Activated T-helper 2 cell treated with anti-CD3 and anti-CD28 coated beads, Interferon-gamma antibody, Interleukin-2, Interleukin-4, amounts not matched to agents 10 μg/mL and 5 μg/mL and 100 μg/mL, durations not matched to agents 14 hours and 24 hours and 36 hours (primary cell): ENCODE results near the gene DLGAP4. TPM values are rescaled to one million over a fixed set of nuclear protein-coding genes. Genes with fewer than 3 reads are reported as not detected.

Experiments
- DNase-seq: peaks from one replicate; pipeline ENCODE4 v3.0.0; 2021; ENCODE audit warnings: low spot score
- H3K27ac Mint-ChIP-seq: one replicate; pipeline ENCODE4 v1.8.0; 2021; ENCODE audit warnings: mixed read lengths
- H3K27me3 Mint-ChIP-seq: one replicate; pipeline ENCODE4 v1.8.0; 2021; ENCODE audit warnings: low read depth, mixed read lengths
- H3K36me3 Mint-ChIP-seq: one replicate; pipeline ENCODE4 v1.8.0; 2021; ENCODE audit warnings: low read depth, mixed read lengths
- H3K4me1 Mint-ChIP-seq: one replicate; pipeline ENCODE4 v1.8.0; 2021; ENCODE audit warnings: low read depth, mixed read lengths
- H3K4me3 Mint-ChIP-seq: one replicate; pipeline ENCODE4 v1.8.0; 2021; ENCODE audit warnings: low read depth, mild to moderate bottlenecking, moderate library complexity, mixed read lengths
- H3K9me3 Mint-ChIP-seq: one replicate; pipeline ENCODE4 v1.8.0; 2021; ENCODE audit warnings: mixed read lengths
- intact Hi-C: fragments of 100-400 bp; cut with micrococcal nuclease; formaldehyde crosslinking; loops from one replicate; pipeline ENCODE4 v1.15.1; 2023
- total RNA-seq: library from RNA; stranded (reverse); gene quantifications from 2 replicates; pipeline ENCODE4 v1.2.3, GENCODE V29; 2022

The DLGAP4 gene
- total RNA-seq, 1 donor from 2014 or later: 37.4 TPM

DNA sequence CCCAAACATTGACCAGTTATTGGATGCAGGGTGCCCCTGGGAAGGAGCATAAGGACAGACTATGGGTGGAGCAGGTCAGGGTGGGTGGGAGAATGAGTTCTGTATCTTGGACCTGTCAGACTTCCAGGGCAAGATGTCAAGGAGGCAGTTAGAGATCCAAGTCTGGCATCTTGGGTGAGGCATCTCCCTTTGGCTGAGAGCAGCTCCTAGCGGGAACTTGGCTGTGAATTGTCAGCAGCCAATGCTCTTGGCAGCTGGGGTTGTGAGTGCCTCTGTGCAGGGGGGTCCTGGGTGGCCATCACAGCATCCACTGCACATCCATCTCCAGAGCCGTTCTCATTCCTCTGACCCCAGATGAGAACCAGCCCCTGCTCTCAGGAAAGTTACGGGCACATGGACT is 118.2 kb downstream of the DLGAP4 start:
- DNase-seq: no peak
- Mint-ChIP-seq H3K27me3 (peaks cover 2% of the 10 kb centered on the region), H3K9me3 (no peaks in the 10 kb centered on the region), H3K4me3 (no peak overlapping the region), H3K27ac (no peak overlapping the region), H3K36me3 (no peaks in the 10 kb centered on the region), H3K4me1 (no peaks in the 10 kb centered on the region)
- intact Hi-C loops: no loop called here

DNA sequence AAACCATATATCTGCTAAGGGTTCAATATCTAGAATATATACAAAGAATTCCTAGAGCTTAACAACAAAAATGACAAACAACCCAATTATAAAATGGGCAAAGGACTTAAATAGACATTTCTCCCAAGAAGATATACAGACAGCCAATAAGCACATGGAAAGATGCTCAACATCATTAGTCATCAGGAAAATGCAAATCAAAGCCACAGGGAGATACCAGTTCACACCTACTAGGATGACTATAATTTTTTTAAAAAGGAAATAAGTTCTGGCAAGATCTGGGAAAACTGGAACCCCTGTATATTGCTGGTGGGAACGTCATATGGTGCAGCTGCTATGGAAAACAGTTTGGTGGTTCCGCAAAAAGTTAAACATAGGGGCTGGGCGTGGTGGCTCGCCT is 119.0 kb downstream of the DLGAP4 start:
- no peak for DNase-seq
- H3K27ac Mint-ChIP-seq: no peak overlapping the region
- H3K27me3 Mint-ChIP-seq: peaks cover 2% of the 10 kb centered on the region
- H3K4me1 Mint-ChIP-seq: no peaks in the 10 kb centered on the region
- intact Hi-C loops: no loop called here
- no peak overlapping the region for H3K4me3 Mint-ChIP-seq
- H3K9me3 Mint-ChIP-seq: no peaks in the 10 kb centered on the region
- no peaks in the 10 kb centered on the region for H3K36me3 Mint-ChIP-seq

DNA sequence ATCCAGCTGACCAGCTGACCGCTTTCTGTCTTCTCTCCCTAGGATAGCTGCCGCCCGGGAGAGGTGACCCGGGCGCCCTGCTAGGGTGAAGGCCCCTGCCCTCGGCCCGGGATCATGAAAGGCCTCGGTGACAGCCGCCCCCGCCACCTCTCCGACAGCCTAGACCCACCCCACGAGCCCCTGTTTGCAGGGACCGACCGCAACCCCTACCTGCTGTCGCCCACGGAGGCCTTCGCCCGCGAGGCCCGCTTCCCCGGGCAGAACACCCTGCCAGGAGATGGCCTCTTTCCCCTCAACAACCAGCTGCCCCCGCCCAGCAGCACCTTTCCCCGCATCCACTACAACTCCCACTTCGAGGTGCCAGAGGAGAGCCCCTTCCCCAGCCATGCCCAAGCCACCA is 125.5 kb downstream of the DLGAP4 start:
- Mint-ChIP-seq H3K27ac (no peak overlapping the region), H3K36me3 (no peaks in the 10 kb centered on the region), H3K4me3 (no peak overlapping the region), H3K9me3 (no peaks in the 10 kb centered on the region), H3K4me1 (no peaks in the 10 kb centered on the region), H3K27me3 (no peaks in the 10 kb centered on the region)
- DNase-seq: no peak
- intact Hi-C loops: loop anchor here (10.0 kb wide), 1 partner anchor 167 kb away; no protein-coding TSS in a partner anchor

DNA sequence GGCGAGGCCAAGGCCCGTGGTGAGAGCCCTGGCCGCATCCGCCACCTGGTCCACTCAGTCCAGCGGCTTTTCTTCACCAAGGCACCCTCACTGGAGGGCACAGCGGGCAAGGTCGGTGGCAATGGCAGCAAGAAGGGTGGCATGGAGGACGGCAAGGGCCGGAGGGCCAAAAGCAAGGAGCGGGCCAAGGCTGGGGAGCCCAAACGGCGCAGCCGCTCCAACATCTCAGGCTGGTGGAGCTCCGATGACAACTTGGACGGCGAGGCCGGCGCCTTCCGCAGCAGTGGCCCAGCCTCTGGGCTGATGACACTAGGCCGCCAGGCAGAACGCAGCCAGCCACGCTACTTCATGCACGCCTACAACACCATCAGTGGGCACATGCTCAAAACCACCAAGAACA is 126.0 kb downstream of the DLGAP4 start:
- no peak overlapping the region for H3K4me3 Mint-ChIP-seq
- no peak overlapping the region for H3K27ac Mint-ChIP-seq
- no peaks in the 10 kb centered on the region for H3K9me3 Mint-ChIP-seq
- no peaks in the 10 kb centered on the region for H3K4me1 Mint-ChIP-seq
- peaks cover 1% of the 10 kb centered on the region for H3K27me3 Mint-ChIP-seq
- intact Hi-C loops: loop anchor here (10.0 kb wide), 1 partner anchor 167 kb away; no protein-coding TSS in a partner anchor
- DNase-seq: no peak
- no peaks in the 10 kb centered on the region for H3K36me3 Mint-ChIP-seq

GRCh38 chr20:36434383-36434782 is 128.2 kb downstream of the DLGAP4 start:
- H3K4me3 Mint-ChIP-seq: no peak overlapping the region
- DNase-seq: no peak
- no peaks in the 10 kb centered on the region for H3K4me1 Mint-ChIP-seq
- intact Hi-C loops: loop anchor here (10.0 kb wide), 1 partner anchor 170 kb away; no protein-coding TSS in a partner anchor
- H3K9me3 Mint-ChIP-seq: no peaks in the 10 kb centered on the region
- no peaks in the 10 kb centered on the region for H3K36me3 Mint-ChIP-seq
- no peak overlapping the region for H3K27ac Mint-ChIP-seq
- H3K27me3 Mint-ChIP-seq: peaks cover 4% of the 10 kb centered on the region

DNA sequence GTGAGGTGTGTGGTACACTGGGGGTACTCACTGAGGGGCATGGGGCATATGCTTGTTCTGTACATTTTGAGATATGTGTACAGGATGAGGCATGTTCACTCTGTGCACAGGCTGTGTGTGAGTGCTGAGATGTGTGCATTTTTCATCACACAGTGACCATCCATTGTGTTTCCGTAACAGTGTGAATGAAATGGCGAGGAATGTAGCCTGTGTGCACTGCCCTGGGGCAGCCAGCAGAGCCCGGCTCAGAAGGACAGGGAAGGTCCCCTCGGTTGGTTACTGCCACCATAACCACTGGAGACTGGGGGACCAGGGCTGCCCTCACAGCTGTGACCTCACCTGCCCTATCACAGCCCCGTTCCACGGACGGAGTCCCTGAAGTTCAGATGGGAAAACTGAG is 129.0 kb downstream of the DLGAP4 start:
- H3K36me3 Mint-ChIP-seq: no peaks in the 10 kb centered on the region
- no peaks in the 10 kb centered on the region for H3K9me3 Mint-ChIP-seq
- H3K4me3 Mint-ChIP-seq: no peak overlapping the region
- intact Hi-C loops: loop anchor here (5.0 to 10.0 kb wide), 2 partner anchors 170 to 438 kb away; no protein-coding TSS in a partner anchor
- peaks cover 4% of the 10 kb centered on the region for H3K27me3 Mint-ChIP-seq
- DNase-seq: no peak
- no peak overlapping the region for H3K27ac Mint-ChIP-seq
- H3K4me1 Mint-ChIP-seq: no peaks in the 10 kb centered on the region

GRCh38 chr20:36435592-36436541 is 129.7 kb downstream of the DLGAP4 start:
- no peaks in the 10 kb centered on the region for H3K4me1 Mint-ChIP-seq
- H3K4me3 Mint-ChIP-seq: peak overlapping the region; percentile 8
- peaks cover 4% of the 10 kb centered on the region for H3K27me3 Mint-ChIP-seq
- no peaks in the 10 kb centered on the region for H3K9me3 Mint-ChIP-seq
- peak; percentile 81 for DNase-seq
- intact Hi-C loops: loop anchor here (5.0 to 10.0 kb wide), 2 partner anchors 171 to 439 kb away; no protein-coding TSS in a partner anchor
- H3K36me3 Mint-ChIP-seq: no peaks in the 10 kb centered on the region
- H3K27ac Mint-ChIP-seq: no peak overlapping the region

- H3K4me1 Mint-ChIP-seq: no peaks in the 10 kb centered on the region
- intact Hi-C loops: loop anchor here (2.0 to 10.0 kb wide), 4 partner anchors 174 to 442 kb away; no protein-coding TSS in a partner anchor
- peaks cover 4% of the 10 kb centered on the region for H3K27me3 Mint-ChIP-seq
- peak; percentile 46 for DNase-seq
- no peaks in the 10 kb centered on the region for H3K36me3 Mint-ChIP-seq
- H3K9me3 Mint-ChIP-seq: no peaks in the 10 kb centered on the region
- no peak overlapping the region for H3K27ac Mint-ChIP-seq
- no peak overlapping the region for H3K4me3 Mint-ChIP-seq
Measured at GRCh38 chr20:36439040-36439730, 133.0 kb downstream of the DLGAP4 start.

GRCh38 chr20:36439731-36440072 is 133.6 kb downstream of the DLGAP4 start:
- H3K27me3 Mint-ChIP-seq: peaks cover 4% of the 10 kb centered on the region
- H3K27ac Mint-ChIP-seq: no peak overlapping the region
- no peak for DNase-seq
- H3K36me3 Mint-ChIP-seq: no peaks in the 10 kb centered on the region
- intact Hi-C loops: loop anchor here (2.0 to 10.0 kb wide), 4 partner anchors 175 to 442 kb away; no protein-coding TSS in a partner anchor
- H3K4me3 Mint-ChIP-seq: no peak overlapping the region
- H3K9me3 Mint-ChIP-seq: no peaks in the 10 kb centered on the region
- H3K4me1 Mint-ChIP-seq: no peaks in the 10 kb centered on the region

DNA sequence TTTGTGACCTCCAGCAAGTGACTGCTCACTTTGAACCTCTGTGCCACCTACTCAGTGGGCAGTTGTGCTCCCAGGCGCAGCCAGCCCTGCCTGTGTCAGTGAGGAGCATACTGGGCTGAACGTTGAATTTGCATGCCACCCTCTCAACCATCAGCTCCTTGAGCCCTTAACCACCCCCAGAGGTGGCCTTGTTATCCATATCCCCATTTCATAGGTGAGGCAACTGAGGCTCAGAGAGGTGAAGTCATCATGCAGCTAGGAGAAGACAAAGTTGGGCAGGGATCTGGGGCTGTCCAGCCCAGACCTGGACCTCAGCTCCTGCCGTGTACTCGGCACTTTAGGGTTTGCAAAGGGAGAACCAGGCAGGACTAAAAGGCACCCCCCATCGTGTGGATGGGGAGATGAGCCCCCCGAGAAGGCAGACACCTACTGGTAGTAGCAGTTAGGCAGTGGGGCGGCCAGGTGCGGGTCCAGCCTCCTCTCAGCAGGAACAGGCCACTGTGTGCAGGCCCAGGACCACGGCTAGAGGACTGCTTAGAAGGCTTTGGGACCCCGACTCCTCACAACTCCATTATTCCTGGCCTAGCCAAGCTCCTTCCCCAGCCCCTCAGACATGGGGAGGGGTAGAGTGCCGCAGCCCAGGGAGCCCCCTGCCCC is 134.4 kb downstream of the DLGAP4 start:
- Mint-ChIP-seq H3K36me3 (no peaks in the 10 kb centered on the region), H3K4me3 (no peak overlapping the region), H3K9me3 (no peaks in the 10 kb centered on the region), H3K27me3 (peaks cover 4% of the 10 kb centered on the region), H3K4me1 (no peaks in the 10 kb centered on the region), H3K27ac (no peak overlapping the region)
- intact Hi-C loops: no loop called here
- no peak for DNase-seq

DNA sequence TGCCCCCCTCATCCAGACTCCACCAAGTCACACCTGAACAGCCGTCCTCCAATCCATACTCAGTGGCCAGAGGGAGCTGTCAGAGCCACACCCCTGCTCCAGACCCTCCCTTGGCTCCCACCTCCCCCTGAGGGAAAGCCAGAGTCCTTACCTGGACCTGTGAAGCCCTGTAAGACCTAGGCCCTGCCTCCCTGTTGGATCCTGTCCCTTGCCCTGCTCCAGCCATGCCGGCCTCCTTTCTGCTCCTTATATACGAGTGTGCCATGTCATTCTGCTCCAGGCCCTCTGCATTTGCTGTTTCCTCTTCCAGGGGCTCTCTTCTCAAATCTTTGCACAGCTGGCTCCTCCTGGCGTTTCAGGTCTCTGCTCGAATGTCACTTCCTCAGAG is 134.9 kb downstream of the DLGAP4 start:
- intact Hi-C loops: no loop called here
- no peak overlapping the region for H3K27ac Mint-ChIP-seq
- H3K27me3 Mint-ChIP-seq: peaks cover 4% of the 10 kb centered on the region
- no peaks in the 10 kb centered on the region for H3K36me3 Mint-ChIP-seq
- no peak overlapping the region for H3K4me3 Mint-ChIP-seq
- H3K9me3 Mint-ChIP-seq: no peaks in the 10 kb centered on the region
- no peaks in the 10 kb centered on the region for H3K4me1 Mint-ChIP-seq
- DNase-seq: no peak

- intact Hi-C loops: no loop called here
- no peak overlapping the region for H3K27ac Mint-ChIP-seq
- H3K36me3 Mint-ChIP-seq: no peaks in the 10 kb centered on the region
- H3K27me3 Mint-ChIP-seq: peaks cover 4% of the 10 kb centered on the region
- no peak overlapping the region for H3K4me3 Mint-ChIP-seq
- H3K9me3 Mint-ChIP-seq: no peaks in the 10 kb centered on the region
- H3K4me1 Mint-ChIP-seq: no peaks in the 10 kb centered on the region
- DNase-seq: no peak
Measured at GRCh38 chr20:36441416-36441815, 135.3 kb downstream of the DLGAP4 start.
